Tibial nerve (tissue), 3 donors: ENCODE results near the gene HIBADH.

Experiments used
- POLR2A ChIP-seq, 2 donors: fragments of 450-650 bp; IDR thresholded peaks; one replicate each; pipeline ENCODE4 v1.6.1; 2017; ENCODE audit warnings: antibody characterized with exemption in 2 of 2, mild to moderate bottlenecking in 2 of 2, moderate library complexity in 2 of 2
- TF ChIP-seq, protein P1 (sequence below), 5 experiments: fragments of 200-600 bp in 3 of 5; fragments of 450-650 bp in 2 of 5; sonication (generic) in 3 of 5; IDR thresholded peaks; one replicate each; pipeline ENCODE4 v1.5.1; 2016 to 2019; ENCODE audit warnings: antibody characterized with exemption in 5 of 5, mild to moderate bottlenecking in 3 of 5, moderate library complexity in 2 of 5

DNA sequence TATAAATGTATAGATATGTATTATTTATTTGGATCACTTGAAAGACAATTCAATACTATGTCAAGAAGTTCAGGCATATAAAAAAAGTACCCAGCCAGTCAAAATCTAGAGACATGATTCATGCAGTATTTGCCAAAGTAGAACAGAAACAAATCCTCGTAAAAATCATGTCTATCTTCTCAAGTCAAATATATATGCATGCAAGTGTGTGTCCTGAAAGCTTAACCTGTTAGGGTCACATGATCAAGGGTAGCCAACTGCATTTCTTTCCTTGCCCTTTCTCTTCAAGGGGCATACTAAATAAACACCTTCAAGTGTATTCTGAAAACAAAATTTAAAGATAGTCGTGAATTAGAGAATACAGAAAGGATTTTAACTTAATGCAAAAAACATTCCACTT, 107.0 kb downstream of the HIBADH start:
- no peak for TF ChIP-seq POLR2A (IDR thresholded peaks at IDR 0.05)
- TF ChIP-seq, protein P1, sequence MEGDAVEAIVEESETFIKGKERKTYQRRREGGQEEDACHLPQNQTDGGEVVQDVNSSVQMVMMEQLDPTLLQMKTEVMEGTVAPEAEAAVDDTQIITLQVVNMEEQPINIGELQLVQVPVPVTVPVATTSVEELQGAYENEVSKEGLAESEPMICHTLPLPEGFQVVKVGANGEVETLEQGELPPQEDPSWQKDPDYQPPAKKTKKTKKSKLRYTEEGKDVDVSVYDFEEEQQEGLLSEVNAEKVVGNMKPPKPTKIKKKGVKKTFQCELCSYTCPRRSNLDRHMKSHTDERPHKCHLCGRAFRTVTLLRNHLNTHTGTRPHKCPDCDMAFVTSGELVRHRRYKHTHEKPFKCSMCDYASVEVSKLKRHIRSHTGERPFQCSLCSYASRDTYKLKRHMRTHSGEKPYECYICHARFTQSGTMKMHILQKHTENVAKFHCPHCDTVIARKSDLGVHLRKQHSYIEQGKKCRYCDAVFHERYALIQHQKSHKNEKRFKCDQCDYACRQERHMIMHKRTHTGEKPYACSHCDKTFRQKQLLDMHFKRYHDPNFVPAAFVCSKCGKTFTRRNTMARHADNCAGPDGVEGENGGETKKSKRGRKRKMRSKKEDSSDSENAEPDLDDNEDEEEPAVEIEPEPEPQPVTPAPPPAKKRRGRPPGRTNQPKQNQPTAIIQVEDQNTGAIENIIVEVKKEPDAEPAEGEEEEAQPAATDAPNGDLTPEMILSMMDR (IDR thresholded peaks at IDR 0.05): no peak
